HPDE6-E6E7 (cell line): ENCODE measurements around the gene SULT1A1.

Source experiments
- DNase-seq: peaks from one replicate; pipeline ENCODE4 v3.0.0; 2011; ENCODE audit warnings: missing footprints; ENCODE audit errors: extremely low spot score

Gene SULT1A1

GRCh38 chr16:28558456-28558855, 51.4 kb downstream of the SULT1A1 start:
- DNase-seq, result no peak

- no peak for DNase-seq
These were observed 52.9 kb downstream of the SULT1A1 start for GRCh38 chr16:28556914-28557320.

- no peak for DNase-seq
These were observed 54.3 kb downstream of the SULT1A1 start for GRCh38 chr16:28555561-28555960.
